HepG2 (cell line): ENCODE results near the gene C20orf204. TPM values are rescaled to one million over a fixed set of nuclear protein-coding genes. Genes with fewer than 3 reads are reported as not detected.

Experiments
- ARNTL ChIP-seq: sonication (generic); formaldehyde crosslinking; IDR thresholded peaks from 2 replicates; pipeline ENCODE4 v1.4.0; 2020; ENCODE audit warnings: mild to moderate bottlenecking, missing genetic modification reagents
- CENPT ChIP-seq: sonication (generic); formaldehyde crosslinking; IDR thresholded peaks from 2 replicates; pipeline ENCODE4 v1.8.0; 2022; ENCODE audit warnings: low read depth, mild to moderate bottlenecking, moderate library complexity, missing genetic modification reagents
- DR1 ChIP-seq: sonication (generic); formaldehyde crosslinking; IDR thresholded peaks from 2 replicates; pipeline ENCODE4 v1.8.0; 2021; ENCODE audit warnings: mild to moderate bottlenecking, missing genetic modification reagents, inconsistent platforms
- GATA4 ChIP-seq: sonication (generic); IDR thresholded peaks from 2 replicates; pipeline ENCODE4 v1.6.1; 2016; ENCODE audit warnings: antibody characterized with exemption, low read depth, borderline replicate concordance
- HDAC6 ChIP-seq: fragments of 200-600 bp; sonication (generic); IDR thresholded peaks from 2 replicates; pipeline ENCODE4 v1.7.0; 2017; ENCODE audit warnings: mild to moderate bottlenecking, antibody characterized with exemption, low read length, low read depth
- HMG20B ChIP-seq: conservative IDR thresholded peaks from 2 replicates; pipeline ENCODE4 v1.6.1; 2016; ENCODE audit warnings: missing genetic modification reagents, missing compliant biosample characterization
- IRF1 ChIP-seq: sonication (generic); formaldehyde crosslinking; IDR thresholded peaks from 2 replicates; pipeline ENCODE4 v1.4.0; 2020; ENCODE audit warnings: low read depth, mild to moderate bottlenecking, missing genetic modification reagents
- MTF1 ChIP-seq: sonication (generic); formaldehyde crosslinking; IDR thresholded peaks from 2 replicates; pipeline ENCODE4 v1.5.0; 2020; ENCODE audit warnings: missing genetic modification reagents
- NR2F1 ChIP-seq, 2 experiments: fragments of 450-650 bp in 1 of 2; formaldehyde crosslinking in 1 of 2; IDR thresholded peaks; 2 replicates each; pipeline versions ENCODE4 v1.5.0 to v1.6.1; 2016 to 2020; ENCODE audit warnings: mild to moderate bottlenecking in 1 of 2, missing compliant biosample characterization in 1 of 2, missing genetic modification reagents in 1 of 2, moderate library complexity in 1 of 2
- SOX6 ChIP-seq, 2 experiments: fragments of 450-650 bp in 1 of 2; sonication (generic) in 1 of 2; formaldehyde crosslinking in 1 of 2; IDR thresholded peaks; 2 replicates each; pipeline versions ENCODE4 v1.4.0 to v1.6.1; 2017 to 2020; ENCODE audit warnings: antibody characterized with exemption in 1 of 2, mild to moderate bottlenecking in 1 of 2, missing genetic modification reagents in 1 of 2
- SP1 ChIP-seq, 2 experiments: fragments of 450-650 bp in 1 of 2; sonication (generic) in 1 of 2; formaldehyde crosslinking in 1 of 2; IDR thresholded peaks; 2 replicates each; pipeline versions ENCODE4 v1.4.0 to v1.6.1; 2016 to 2020; ENCODE audit warnings: missing genetic modification reagents in 1 of 2
- TEAD2 ChIP-seq: sonication (generic); formaldehyde crosslinking; IDR thresholded peaks from 2 replicates; pipeline ENCODE4 v1.9.0; 2021; ENCODE audit warnings: missing genetic modification reagents
- TGIF2 ChIP-seq: IDR thresholded peaks from 2 replicates; pipeline ENCODE4 v1.6.1; 2016; ENCODE audit warnings: control low read depth, missing compliant biosample characterization
- TRIM22 ChIP-seq: fragments of 450-650 bp; IDR thresholded peaks from 2 replicates; pipeline ENCODE4 v1.6.1; 2017
- YEATS2 ChIP-seq: sonication (generic); formaldehyde crosslinking; IDR thresholded peaks from 2 replicates; pipeline ENCODE4 v1.4.0; 2020; ENCODE audit warnings: missing genetic modification reagents, borderline replicate concordance
- YEATS4 ChIP-seq: sonication (generic); formaldehyde crosslinking; IDR thresholded peaks from 2 replicates; pipeline ENCODE4 v1.4.0; 2020; ENCODE audit warnings: missing genetic modification reagents, borderline replicate concordance
- ZBTB20 ChIP-seq: sonication (generic); formaldehyde crosslinking; IDR thresholded peaks from 2 replicates; pipeline ENCODE4 v1.8.1; 2023; ENCODE audit warnings: missing genetic modification reagents, low read depth, mild to moderate bottlenecking, borderline replicate concordance
- ZFY ChIP-seq: sonication (generic); formaldehyde crosslinking; IDR thresholded peaks from 2 replicates; pipeline ENCODE4 v1.4.0; 2020; ENCODE audit warnings: missing genetic modification reagents
- ZMAT5 ChIP-seq: sonication (generic); formaldehyde crosslinking; IDR thresholded peaks from 2 replicates; pipeline ENCODE4 v1.5.0; 2020; ENCODE audit warnings: mild to moderate bottlenecking, low read depth, missing genetic modification reagents, borderline replicate concordance
- ZNF235 ChIP-seq: sonication (generic); formaldehyde crosslinking; IDR thresholded peaks from 2 replicates; pipeline ENCODE4 v1.8.1; 2023; ENCODE audit warnings: mild to moderate bottlenecking, missing genetic modification reagents, borderline replicate concordance
- ZNF251 ChIP-seq: sonication (generic); formaldehyde crosslinking; IDR thresholded peaks from 2 replicates; pipeline ENCODE4 v1.9.0; 2021; ENCODE audit warnings: mild to moderate bottlenecking, missing genetic modification reagents
- ZNF570 ChIP-seq: sonication (generic); formaldehyde crosslinking; IDR thresholded peaks from 2 replicates; pipeline ENCODE4 v1.4.0; 2020; ENCODE audit warnings: mild to moderate bottlenecking, missing genetic modification reagents, borderline replicate concordance
- ZNF703 ChIP-seq: sonication (generic); formaldehyde crosslinking; IDR thresholded peaks from 2 replicates; pipeline ENCODE4 v1.5.1; 2020; ENCODE audit warnings: missing genetic modification reagents, mild to moderate bottlenecking, moderate library complexity, borderline replicate concordance
- ZNF816 ChIP-seq: sonication (generic); formaldehyde crosslinking; IDR thresholded peaks from 2 replicates; pipeline ENCODE4 v1.8.0; 2022; ENCODE audit warnings: missing genetic modification reagents, mild to moderate bottlenecking, borderline replicate concordance
- polyA plus RNA-seq, 8 experiments: library from polyadenylated mRNA; depleted of rRNA in 3 of 8; stranded (reverse) in 7 of 8; unstranded in 1 of 8; fragments of >200 nt; fragmentation: Illumina TruSeq in 4 of 8; extraction: Trizol in 4 of 8; gene quantifications; 2 replicates each; pipeline versions ENCODE4 v1.2.1 to v1.2.3, GENCODE V29; 2011 to 2016; ENCODE audit warnings: low read depth in 4 of 8, missing spikeins in 1 of 8, mixed read lengths in 1 of 8; ENCODE audit not compliant: insufficient read depth in 1 of 8
- total RNA-seq, 5 experiments: library from RNA; depleted of rRNA; stranded (reverse); fragments of >200 nt; fragmentation: Illumina TruSeq; extraction: Trizol; gene quantifications; 2 replicates each; pipeline ENCODE4 v1.2.3, GENCODE V29; 2016; ENCODE audit warnings: low read depth in 1 of 5
- TF ChIP-seq, protein P1 (sequence below): sonication (generic); formaldehyde crosslinking; IDR thresholded peaks from 2 replicates; pipeline ENCODE4 v1.8.0; 2022; ENCODE audit warnings: missing genetic modification reagents, low read depth, mild to moderate bottlenecking, borderline replicate concordance

C20orf204 gene
- total and polyA plus RNA-seq, 2 of the 13 experiments (the other 11 are each of a cell fraction or from before 2014, with no cell fraction given), result 22.1 to 80.0 TPM

DNA sequence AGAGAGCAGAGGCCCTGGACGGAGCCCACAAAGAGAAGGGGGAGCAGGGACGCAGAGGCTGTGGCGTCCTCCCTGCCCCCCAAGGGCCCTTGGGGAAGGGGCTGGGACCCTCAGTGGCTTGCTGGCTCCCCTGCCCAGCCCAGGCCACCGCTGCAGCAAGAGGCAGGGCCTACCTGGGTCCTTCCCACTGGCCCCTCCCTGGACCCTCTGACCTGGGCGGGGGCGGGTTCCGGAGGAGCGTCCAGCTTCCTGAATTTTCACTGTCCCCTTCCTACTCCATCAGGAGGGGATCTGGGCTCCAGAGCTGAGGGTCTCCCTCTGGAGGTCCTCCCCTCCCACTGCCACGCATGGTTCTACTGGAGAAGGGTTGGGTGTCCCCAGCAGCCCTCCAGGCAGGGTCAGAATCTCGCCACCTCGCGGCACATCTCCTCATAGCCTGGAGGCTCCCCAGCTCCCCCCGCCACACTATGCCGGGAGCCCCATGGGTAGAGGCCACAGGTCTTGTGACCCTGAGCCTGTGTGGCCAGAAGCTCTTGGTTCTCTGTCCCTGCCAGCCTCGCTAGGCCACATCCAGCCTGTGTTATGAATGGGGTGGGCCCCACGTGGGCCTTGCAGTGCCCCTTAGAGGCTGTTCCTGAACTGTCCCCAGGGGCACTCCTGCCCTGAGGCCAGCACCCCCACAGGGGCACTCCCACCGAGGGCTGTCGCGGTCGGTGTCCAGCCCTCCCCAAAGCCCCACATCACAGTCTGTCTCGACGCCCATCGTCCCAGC, 14.5 kb downstream of the C20orf204 start (continued):
- TF ChIP-seq NR2F1 (CRISPR knock-in tag; IDR thresholded peaks at IDR 0.05) (peak in 1 of 2 experiments; percentile 27; a peak in 2 of 4 replicates), ARNTL (CRISPR knock-in tag) (no peak; the same call in 1 of the 2 replicates), ZNF235 (CRISPR knock-in tag) (0 out of 2 replicates have a peak, but pooled peaks have one; percentile 45), ZFY (CRISPR knock-in tag) (peak; percentile 84), ZMAT5 (CRISPR knock-in tag) (no peak), YEATS2 (0 out of 2 replicates have a peak, but pooled peaks have one; percentile 56), YEATS4 (CRISPR knock-in tag) (peak; percentile 89), DR1 (CRISPR knock-in tag) (peak; percentile 60; the same call in 1 of the 2 replicates), ZNF570 (CRISPR knock-in tag) (no peak), IRF1 (CRISPR knock-in tag) (no peak), ZNF251 (CRISPR knock-in tag) (no peak), CENPT (CRISPR knock-in tag) (no peak; the same call in none of the 2 replicates), GATA4 (no peak; the same call in 1 of the 2 replicates), ZBTB20 (CRISPR knock-in tag) (peak; percentile 68; the same call in 1 of the 2 replicates), MTF1 (CRISPR knock-in tag) (no peak), TRIM22 (no peak), HDAC6 (no peak), HMG20B (CRISPR knock-in tag) (no peak; the same call in 1 of the 2 replicates), TEAD2 (CRISPR knock-in tag) (no peak; the same call in 1 of the 2 replicates), ZNF703 (CRISPR knock-in tag) (no peak), ZNF816 (CRISPR knock-in tag) (no peak), SOX6 (IDR thresholded peaks at IDR 0.05) (no peak), SOX6 (CRISPR knock-in tag; IDR thresholded peaks at IDR 0.05) (peak; percentile 40; the same call in 1 of the 2 replicates), TGIF2 (CRISPR knock-in tag) (no peak; the same call in 1 of the 2 replicates), SP1 (IDR thresholded peaks at IDR 0.05) (no peak), SP1 (CRISPR knock-in tag; IDR thresholded peaks at IDR 0.05) (peak; percentile 44)
- TF ChIP-seq, protein P1, sequence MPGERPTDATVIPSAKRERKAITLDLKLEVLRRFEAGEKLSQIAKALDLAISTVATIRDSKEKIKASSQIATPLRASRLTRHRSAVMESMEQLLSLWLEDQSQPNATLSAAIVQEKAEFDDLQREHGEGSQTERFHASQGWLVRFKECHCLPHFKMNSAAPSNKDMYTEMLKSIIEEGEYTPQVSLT, result no peak; the same call in 1 of the 2 replicates
